ENCODE data around the gene CD59. TPM values are rescaled to one million over a fixed set of nuclear protein-coding genes. Genes with fewer than 3 reads are reported as not detected.

The CD59 gene
- polyA plus RNA-seq, 2 of the 4 experiments (the other 2 are of a cell fraction): 335 to 375 TPM

GRCh38 chr11:33669598-33670249, 66.5 kb downstream of the CD59 start:
- FAIRE-seq (no peak), DNase-seq (ENCODE audit: low read depth in 1 of 2, low spot score in 1 of 2) (no peak), ATAC-seq (no peak)
- Histone ChIP-seq H3K4me1 (no peaks in the 10 kb centered on the region), H3K27ac (no peak overlapping the region), H3K9me3 (no peaks in the 10 kb centered on the region), H3K4me3 (no peak overlapping the region), H3K4me2 (no peak overlapping the region)
- 76% methylated on average over 5 of the region's 5 CpGs for WGBS (ENCODE audit: missing lambda C conversion rate)
- ChIA-PET POLR2A (interaction anchor here (0.5 kb wide), 1 partner anchor 67 kb away, joined by 4 read pairs; no protein-coding TSS in a partner anchor), CTCF (interaction anchor here (0.7 to 2.6 kb wide), 2 partner anchors 18 to 268 kb away, joined by 3 to 8 read pairs; no protein-coding TSS in a partner anchor)
- TF ChIP-seq JUN (IDR thresholded peaks at IDR 0.05) (no peak), SMC3 (IDR thresholded peaks at IDR 0.05) (no peak), FOSB (CRISPR knock-in tag; IDR thresholded peaks at IDR 0.05) (no peak), ZSCAN20 (CRISPR knock-in tag; IDR thresholded peaks at IDR 0.05) (no peak), EP300 (IDR thresholded peaks at IDR 0.05) (no peak), POLR2AphosphoS2 (conservative IDR thresholded peaks at IDR 0.05; ENCODE audit: low read length) (no peak)

GRCh38 chr11:33668951-33669596, 67.1 kb downstream of the CD59 start:
- 90% methylated on average over 6 of the region's 6 CpGs for WGBS (ENCODE audit: missing lambda C conversion rate)
- no peak for TF ChIP-seq CEBPB (IDR thresholded peaks at IDR 0.05)
- no peak for TF ChIP-seq POLR2AphosphoS2 (conservative IDR thresholded peaks at IDR 0.05; ENCODE audit: low read length)
- no peak for TF ChIP-seq HOXB13 (CRISPR knock-in tag; IDR thresholded peaks at IDR 0.05; ENCODE audit: low read depth)
- no peak for TF ChIP-seq KDM5A (IDR thresholded peaks at IDR 0.05)
- no peak for TF ChIP-seq GATA3 (IDR thresholded peaks at IDR 0.05; ENCODE audit: borderline replicate concordance)
- no peak for TF ChIP-seq MAFK (IDR thresholded peaks at IDR 0.05; ENCODE audit: partially characterized antibody)
- no peak for TF ChIP-seq BCL3 (IDR thresholded peaks at IDR 0.05)
- TF ChIP-seq HES2 (IDR thresholded peaks at IDR 0.05): no peak
- no peak for TF ChIP-seq POLR2A (IDR thresholded peaks at IDR 0.05; ENCODE audit: low read length)
- CTCF ChIA-PET: interaction anchor here (0.7 to 2.6 kb wide), 3 partner anchors 18 to 268 kb away, joined by 3 to 8 read pairs (median 3); no protein-coding TSS in a partner anchor
- H3K4me3 ChIP-seq: no peak overlapping the region
- POLR2A ChIA-PET: interaction anchor here (0.5 kb wide), 1 partner anchor 67 kb away, joined by 4 read pairs; no protein-coding TSS in a partner anchor
- no peak overlapping the region for H3K27ac ChIP-seq
- H3K4me2 ChIP-seq: no peak overlapping the region
- DNase-seq (ENCODE audit: low read depth in 1 of 2, low spot score in 1 of 2): no peak
- no peak for FAIRE-seq
- ATAC-seq: no peak
- H3K4me1 ChIP-seq: no peaks in the 10 kb centered on the region
- H3K9me3 ChIP-seq: no peaks in the 10 kb centered on the region

GRCh38 chr11:33668468-33668825, 67.8 kb downstream of the CD59 start:
- DNase-seq (ENCODE audit: low read depth in 1 of 2, low spot score in 1 of 2) (no peak), ATAC-seq (no peak), FAIRE-seq (no peak)
- 93% methylated on average over 6 of the region's 6 CpGs for WGBS (ENCODE audit: missing lambda C conversion rate)
- Histone ChIP-seq H3K4me1 (no peaks in the 10 kb centered on the region), H3K9me3 (no peaks in the 10 kb centered on the region), H3K4me2 (no peak overlapping the region), H3K4me3 (no peak overlapping the region), H3K27ac (no peak overlapping the region)
- no peak for TF ChIP-seq E2F6 (IDR thresholded peaks at IDR 0.05; ENCODE audit: borderline replicate concordance, low read depth)
- TF ChIP-seq GATA3 (IDR thresholded peaks at IDR 0.05; ENCODE audit: borderline replicate concordance): no peak
- TF ChIP-seq KDM5A (IDR thresholded peaks at IDR 0.05): no peak
- no peak for TF ChIP-seq NPAS2 (CRISPR knock-in tag; IDR thresholded peaks at IDR 0.05; ENCODE audit: borderline replicate concordance)
- no peak for TF ChIP-seq RNF2 (IDR thresholded peaks at IDR 0.05; ENCODE audit: borderline replicate concordance, low read depth)
- no peak for TF ChIP-seq KDM1A (IDR thresholded peaks at IDR 0.05; ENCODE audit: low read depth)
- TF ChIP-seq MAZ (IDR thresholded peaks at IDR 0.05; ENCODE audit: borderline replicate concordance, low read depth, low read length): no peak
- TF ChIP-seq EHF (CRISPR knock-in tag; IDR thresholded peaks at IDR 0.05): no peak
- no peak for TF ChIP-seq ZFP36 (IDR thresholded peaks at IDR 0.05; ENCODE audit: borderline replicate concordance, partially characterized antibody)
- no peak for TF ChIP-seq MYC (IDR thresholded peaks at IDR 0.05; ENCODE audit: borderline replicate concordance, low read length)
- no peak for TF ChIP-seq HOXA7 (CRISPR knock-in tag; IDR thresholded peaks at IDR 0.05)
- ChIA-PET POLR2A (no interaction called here), CTCF (interaction anchor here (1.3 to 2.6 kb wide), 2 partner anchors 19 kb away, joined by 3 to 8 read pairs; no protein-coding TSS in a partner anchor)

Measured in A549 (cell line).